Stimulated activated CD4-positive, alpha-beta T cell treated with anti-CD3 and anti-CD28 coated beads, Interleukin-4, amount 100 ng/mL, for 1 hour (primary cell): ENCODE results near the gene GMNN.
"Not testable (repeated sequence)": the region's sequence is repeated elsewhere in the genome, so short reads cannot be mapped to it uniquely, and the experiment has no call there.

ENCODE experiments used
- DNase-seq: peaks from one replicate; pipeline ENCODE4 v3.0.0-alpha.2; 2020

Gene GMNN

DNA sequence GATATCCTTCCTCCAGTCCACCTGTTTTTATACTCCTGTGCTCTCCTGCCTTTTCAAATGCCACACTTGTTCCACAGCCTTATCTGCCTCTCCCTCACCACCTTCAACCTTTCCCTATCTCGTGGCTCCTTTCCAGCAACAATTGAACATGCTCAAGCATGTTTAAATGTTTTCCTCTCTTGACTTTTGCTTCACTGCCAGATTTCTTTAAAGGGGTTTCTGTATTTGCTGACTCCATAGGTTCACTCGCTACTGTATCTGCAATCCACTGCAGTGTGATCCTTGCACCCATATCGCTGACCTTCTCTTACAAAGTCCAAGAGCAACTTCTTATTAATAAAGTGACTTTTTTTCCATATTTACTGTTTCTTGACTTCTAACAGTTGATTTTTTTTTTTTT lies 11.2 kb upstream of the GMNN start:
- DNase-seq: no peak

DNA sequence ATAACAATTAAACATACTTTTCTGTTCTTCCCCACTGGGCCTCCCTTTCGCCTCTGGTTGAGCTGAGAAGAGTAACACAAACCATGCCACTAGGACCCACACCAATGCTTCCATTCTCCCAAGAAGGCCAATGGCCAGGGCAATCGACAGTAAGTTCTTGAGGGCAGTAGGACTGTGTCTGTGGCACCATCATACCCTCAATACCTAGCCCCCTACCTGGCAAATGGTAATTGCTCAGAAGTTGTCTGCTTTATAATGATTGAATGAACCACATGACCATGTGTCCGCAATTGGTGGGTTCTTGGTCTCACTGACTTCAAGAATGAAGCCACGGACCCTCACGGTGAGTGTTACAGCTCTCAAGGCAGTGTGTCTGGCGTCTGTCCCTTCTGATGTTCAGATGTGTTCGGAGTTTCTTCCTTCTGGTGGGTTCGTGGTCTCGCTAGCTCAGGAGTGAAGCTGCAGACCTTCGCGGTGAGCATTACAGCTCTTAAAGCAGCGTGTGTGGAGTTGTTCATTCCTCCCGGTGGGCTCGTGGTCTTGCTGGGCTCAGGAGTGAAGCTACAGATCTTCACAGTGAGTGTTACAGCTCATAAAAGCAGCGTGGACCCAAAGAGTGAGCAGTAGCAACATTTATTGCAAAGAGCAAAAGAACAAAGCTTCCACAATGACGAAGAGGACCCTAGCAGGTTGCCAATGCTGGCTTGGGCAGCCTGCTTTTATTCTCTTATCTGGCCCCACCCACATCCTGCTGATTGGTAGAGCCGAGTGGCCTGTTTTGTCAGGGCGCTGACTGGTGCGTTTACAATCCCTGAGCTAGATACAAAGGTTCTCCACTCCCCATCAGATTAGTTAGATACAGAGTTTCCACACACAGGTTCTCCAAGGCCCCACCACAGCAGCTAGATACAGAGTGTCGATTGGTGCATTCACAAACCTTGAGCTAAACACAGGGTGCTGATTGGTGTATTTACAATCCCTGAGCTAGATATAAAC lies 9.6 kb upstream of the GMNN start:
- DNase-seq: not testable (repeated sequence)

DNA sequence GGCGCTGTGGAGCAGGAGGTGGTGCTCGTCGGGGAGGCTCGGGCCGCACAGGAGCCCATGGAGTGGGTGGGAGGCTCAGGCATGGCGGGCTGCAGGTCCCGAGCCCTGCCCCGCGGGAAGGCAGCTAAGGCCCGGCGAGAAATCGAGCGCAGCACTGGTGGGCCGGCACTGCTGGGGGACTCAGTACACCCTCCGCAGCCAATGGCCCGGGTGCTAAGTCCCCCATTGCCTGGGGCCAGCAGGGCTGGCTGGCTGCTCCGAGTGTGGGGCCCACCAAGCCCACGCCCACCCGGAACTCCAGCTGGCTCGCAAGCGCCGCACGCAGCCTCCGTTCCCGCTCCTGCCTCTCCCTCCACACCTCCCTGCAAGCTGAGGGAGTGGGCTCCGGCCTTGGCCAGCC lies 8.8 kb upstream of the GMNN start:
- not testable (repeated sequence) for DNase-seq

DNA sequence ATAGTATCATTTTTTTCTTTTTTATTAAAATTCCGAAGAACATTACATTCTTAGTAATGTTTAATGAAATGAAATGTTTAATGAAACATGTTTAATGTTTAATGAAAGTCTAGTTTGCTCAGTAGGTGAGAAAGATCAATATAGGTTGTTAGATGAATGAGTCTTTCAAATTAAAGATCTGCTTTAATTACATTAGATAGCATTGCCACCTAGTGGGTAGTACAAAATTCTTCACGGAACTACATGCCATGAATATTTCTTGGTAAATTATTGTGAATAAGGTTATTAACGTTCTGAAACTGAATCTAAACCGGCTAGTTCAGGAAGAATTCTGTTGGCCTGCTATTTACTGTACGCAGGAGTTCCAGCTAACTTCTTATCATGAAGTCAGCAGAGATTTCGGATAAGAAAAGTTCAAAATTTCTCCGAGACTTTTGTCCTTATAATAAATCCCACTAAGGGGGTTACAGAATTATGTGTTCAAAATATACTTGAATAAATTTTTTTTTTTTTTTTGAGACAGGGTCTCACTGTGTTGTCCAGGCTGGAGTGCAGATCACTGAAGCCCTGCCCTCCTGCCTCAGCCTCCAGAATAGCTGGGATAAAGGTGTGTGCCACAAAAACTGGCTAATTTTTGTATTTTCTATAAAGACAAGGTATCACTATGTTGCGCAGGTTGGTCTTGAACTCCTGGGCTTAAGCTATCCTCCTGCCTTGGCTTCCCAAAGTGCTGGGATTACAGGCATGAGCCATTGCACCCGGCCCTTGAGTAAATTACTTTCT lies 7.9 kb upstream of the GMNN start:
- DNase-seq: no peak

- no peak for DNase-seq
Measured at GRCh38 chr6:24768361-24768760, 6.4 kb upstream of the GMNN start.

- peak; percentile 50 for DNase-seq
Measured at GRCh38 chr6:24775520-24776058, 852 bp downstream of the GMNN start.

DNA sequence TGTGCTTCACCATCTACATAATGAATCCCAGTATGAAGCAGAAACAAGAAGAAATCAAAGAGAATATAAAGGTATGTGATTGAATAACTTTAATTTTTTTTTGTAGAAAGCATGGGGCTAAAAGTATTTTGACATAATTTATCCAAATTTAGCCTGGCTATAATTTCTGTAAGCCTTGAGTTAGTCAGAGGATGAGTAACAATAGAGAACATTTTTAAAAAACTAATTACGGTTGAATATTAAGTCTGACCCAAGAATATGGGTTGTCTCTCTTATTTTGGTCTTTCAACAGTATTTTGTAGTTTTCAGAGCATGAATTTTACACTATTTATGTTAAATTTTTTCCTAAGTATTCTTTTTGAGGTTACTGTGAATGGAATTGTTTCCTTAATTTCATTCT lies 2.5 kb downstream of the GMNN start:
- no peak for DNase-seq

DNA sequence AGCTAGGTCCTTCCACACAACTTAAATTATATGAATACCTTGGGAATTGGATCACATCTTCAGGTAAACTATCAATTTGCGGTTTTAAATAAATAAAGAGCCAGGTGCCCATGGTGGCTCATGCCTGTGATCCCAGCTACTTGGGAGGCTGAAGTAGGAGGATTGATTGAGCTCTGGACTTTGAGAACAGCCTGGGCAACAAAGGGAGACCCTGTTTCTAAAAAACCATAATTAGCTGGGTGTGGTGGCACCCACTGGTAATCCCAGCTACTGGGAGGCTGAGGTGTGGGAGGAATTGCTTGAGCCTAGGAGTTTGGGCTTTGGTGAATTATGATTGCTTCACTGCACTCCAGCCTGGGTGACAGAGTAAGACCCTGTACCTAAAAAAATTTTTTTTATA lies 3.4 kb downstream of the GMNN start:
- DNase-seq: no peak

DNA sequence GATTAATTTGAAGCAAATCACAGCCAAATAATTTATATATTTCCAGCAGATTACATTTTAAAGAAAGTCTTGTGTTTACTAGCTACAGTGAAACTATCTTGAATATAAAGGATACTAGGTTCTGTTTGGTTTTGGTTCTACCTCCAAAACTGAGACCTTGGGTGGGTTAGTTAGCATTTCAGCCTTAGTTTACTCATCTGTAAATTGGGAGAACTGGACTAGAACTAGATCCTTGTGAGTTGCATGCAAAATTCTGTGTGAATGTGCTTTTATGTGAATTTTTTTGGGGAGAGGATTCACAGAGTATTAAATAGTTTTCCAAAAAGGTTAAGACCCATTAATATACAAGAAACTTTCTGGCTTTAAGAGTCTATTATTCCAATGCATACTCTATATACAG lies 4.1 kb downstream of the GMNN start:
- no peak for DNase-seq

DNA sequence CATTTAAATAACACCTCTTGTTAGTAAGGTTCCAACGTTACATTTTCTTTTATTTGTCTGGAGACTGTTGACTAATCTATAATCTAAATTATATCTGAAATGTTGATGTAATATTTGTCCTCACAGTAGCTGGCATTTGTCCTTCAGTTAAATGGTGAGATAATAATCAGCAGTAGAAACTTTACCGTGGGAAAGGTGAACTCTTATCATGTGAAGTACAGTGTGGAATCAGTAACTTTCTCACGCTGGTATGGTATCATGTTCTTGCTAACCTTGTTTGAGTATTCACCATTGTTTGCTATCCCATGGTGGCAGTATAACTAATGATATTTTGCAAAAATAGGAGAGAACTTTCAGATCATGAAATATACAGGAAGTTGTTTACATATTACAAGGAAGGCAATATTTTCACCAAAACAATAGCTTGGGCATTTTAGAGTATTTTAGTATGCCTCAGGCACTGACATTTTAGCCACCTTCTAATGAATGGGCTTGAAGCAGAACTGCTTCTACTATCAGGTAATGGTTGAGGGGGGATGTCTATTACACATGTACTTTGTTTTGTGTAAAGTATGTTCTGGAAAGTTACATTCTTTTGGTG lies 4.8 kb downstream of the GMNN start:
- no peak for DNase-seq

- no peak for DNase-seq
Measured at GRCh38 chr6:24780206-24780605, 5.5 kb downstream of the GMNN start.

- DNase-seq: no peak
Measured at GRCh38 chr6:24788031-24788665, 13.4 kb downstream of the GMNN start.

DNA sequence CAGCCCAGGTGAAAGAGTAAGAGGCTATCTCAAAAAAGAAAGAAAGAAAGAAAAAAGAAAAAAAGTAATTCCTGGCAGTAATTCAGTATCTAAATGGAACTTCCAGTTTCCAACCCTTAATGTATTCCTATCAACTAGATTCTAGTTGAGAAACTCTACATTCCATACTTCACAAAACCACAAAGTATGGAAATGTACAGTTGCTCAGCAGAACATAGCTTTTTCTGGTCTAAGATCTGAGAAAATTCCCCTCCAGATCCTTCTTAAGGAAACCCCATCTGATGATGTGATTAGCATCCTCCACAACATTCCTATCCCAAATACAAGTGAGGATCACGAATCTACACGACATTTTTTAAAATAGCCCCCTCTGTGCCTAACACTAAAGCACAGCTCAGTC lies 20.4 kb downstream of the GMNN start:
- DNase-seq: no peak

GRCh38 chr6:24796616-24797290 lies 22.0 kb downstream of the GMNN start:
- DNase-seq: no peak

DNA sequence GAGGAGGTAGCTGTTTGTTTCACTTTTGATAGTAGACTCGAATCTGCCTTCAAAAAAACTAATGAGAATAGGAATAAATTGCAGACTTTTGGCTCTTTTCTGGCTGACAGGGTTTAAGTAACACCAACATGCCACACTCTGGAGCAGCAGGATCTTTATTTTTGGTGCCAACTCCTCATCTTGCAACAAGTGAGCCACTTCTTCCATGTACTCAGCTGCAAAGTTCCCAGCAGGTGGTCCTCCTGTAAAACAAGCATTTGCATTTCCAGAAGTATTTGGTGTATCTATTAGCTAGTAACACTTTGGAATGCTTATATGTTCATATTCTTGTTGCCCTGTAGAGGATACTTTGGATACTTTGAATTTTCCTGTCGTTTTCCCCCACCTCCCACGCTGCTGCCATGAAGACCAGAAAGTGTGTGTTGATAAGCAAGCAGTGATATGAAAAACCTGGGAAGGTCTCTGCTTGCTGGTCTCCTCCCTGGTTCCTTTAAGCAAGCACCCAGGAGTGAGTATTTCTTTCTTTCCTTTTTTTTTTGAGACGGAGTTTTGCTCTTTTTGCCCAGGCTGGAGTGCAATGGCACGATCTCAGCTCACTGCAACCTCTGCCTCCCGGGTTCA lies 23.0 kb downstream of the GMNN start:
- no peak for DNase-seq

GRCh38 chr6:24798740-24799540 lies 24.2 kb downstream of the GMNN start, which contains the start of gene ARMH2:
TSS of gene ARMH2 (minus strand) at chr6:24798917. CDS start at chr6:24798857, 60 bp downstream.
- no peak for DNase-seq

DNA sequence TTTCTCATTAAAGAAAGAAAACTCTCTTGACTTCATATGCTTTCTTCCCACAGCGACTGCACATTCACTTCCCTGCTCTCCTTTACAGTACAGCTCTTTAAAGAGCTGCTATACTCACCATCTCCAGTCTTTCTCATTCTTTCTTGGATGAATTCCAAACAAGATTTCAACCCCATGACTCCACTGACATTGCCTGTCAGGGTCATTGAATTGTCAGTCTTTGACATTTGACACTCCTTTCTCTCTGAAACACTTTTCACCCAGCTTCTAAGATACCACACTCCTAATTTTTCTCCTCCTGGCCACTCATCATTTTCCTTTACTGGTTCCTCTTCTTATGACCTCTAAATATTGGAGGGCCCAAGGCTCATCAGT lies 24.8 kb downstream of the GMNN start:
- no peak for DNase-seq

DNA sequence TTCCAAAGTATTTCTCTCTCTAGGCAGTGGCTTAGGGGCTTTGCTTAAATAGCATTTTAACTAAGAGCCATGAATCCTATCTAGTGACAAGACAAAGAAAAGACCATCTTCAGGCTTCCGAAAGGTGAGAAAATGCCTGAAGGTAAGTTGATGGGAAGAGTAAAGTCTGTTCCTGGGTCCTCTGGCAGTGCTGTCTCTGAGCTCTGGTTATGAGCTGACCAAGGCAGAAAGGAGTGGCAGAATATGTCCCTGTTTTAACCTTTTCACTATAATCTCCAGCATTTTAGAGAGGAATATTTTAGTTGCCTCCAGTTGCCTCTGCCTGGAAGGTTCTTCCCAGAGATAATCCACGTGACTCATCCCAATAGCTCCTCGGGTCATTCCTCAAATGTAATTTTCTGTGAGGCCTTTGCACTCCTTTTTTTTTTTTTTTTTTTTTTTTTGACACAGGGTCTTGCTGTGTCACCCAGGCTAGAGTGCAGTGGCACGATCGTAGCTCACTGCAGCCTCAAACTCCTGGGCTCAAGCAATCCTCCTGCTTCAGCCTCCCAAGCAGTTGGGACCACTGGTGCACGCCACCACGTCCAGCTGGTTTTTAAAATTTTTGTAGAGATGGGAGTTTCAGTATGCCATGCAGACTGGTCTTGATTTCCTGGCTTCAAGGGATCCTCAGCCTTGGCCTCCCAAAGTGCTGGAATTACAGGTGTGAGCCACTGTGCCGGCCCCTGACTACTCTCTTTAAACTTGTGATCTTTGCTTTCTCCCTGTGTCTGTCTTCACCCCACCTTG lies 27.7 kb downstream of the GMNN start:
- DNase-seq: no peak

GRCh38 chr6:24807584-24807983 lies 32.8 kb downstream of the GMNN start:
- no peak for DNase-seq

- no peak for DNase-seq
Measured at GRCh38 chr6:24809728-24810127, 35.0 kb downstream of the GMNN start.
